Activated T-cell treated with anti-CD3 and anti-CD28 coated beads, Interleukin-2, amount 50 U/mL, for 4 hours (primary cell): ENCODE results near the gene ARID1B. TPM values are rescaled to one million over a fixed set of nuclear protein-coding genes. Genes with fewer than 3 reads are reported as not detected.

ENCODE experiments used
- ATAC-seq, 2 donors: fragments of 200-7000 bp; cut with Tn5 transposase; one replicate each; pipeline ENCODE4 v1.10.0; 2021
- DNase-seq: peaks from one replicate; pipeline ENCODE4 v3.0.0-alpha.2; 2020
- H3K27me3 Mint-ChIP-seq: one replicate; pipeline ENCODE4 v1.8.0; 2021; ENCODE audit warnings: low read depth, mixed read lengths
- H3K36me3 Mint-ChIP-seq: one replicate; pipeline ENCODE4 v1.8.0; 2022; ENCODE audit warnings: mixed read lengths; ENCODE audit not compliant: insufficient read depth
- H3K4me1 Mint-ChIP-seq: one replicate; pipeline ENCODE4 v1.8.0; 2021; ENCODE audit warnings: low read depth, mixed read lengths
- H3K4me3 Mint-ChIP-seq: one replicate; pipeline ENCODE4 v1.8.0; 2021; ENCODE audit warnings: mild to moderate bottlenecking, moderate library complexity, mixed read lengths
- H3K9me3 Mint-ChIP-seq: one replicate; pipeline ENCODE4 v1.8.0; 2021; ENCODE audit warnings: mixed read lengths
- total RNA-seq, 3 donors: library from RNA; stranded (reverse); gene quantifications; one replicate each; pipeline ENCODE4 v1.2.1, GENCODE V29; 2021

Gene ARID1B
- total RNA-seq, 3 donors from 2014 or later = 45.6 to 46.6 (median 46.0) TPM

DNA sequence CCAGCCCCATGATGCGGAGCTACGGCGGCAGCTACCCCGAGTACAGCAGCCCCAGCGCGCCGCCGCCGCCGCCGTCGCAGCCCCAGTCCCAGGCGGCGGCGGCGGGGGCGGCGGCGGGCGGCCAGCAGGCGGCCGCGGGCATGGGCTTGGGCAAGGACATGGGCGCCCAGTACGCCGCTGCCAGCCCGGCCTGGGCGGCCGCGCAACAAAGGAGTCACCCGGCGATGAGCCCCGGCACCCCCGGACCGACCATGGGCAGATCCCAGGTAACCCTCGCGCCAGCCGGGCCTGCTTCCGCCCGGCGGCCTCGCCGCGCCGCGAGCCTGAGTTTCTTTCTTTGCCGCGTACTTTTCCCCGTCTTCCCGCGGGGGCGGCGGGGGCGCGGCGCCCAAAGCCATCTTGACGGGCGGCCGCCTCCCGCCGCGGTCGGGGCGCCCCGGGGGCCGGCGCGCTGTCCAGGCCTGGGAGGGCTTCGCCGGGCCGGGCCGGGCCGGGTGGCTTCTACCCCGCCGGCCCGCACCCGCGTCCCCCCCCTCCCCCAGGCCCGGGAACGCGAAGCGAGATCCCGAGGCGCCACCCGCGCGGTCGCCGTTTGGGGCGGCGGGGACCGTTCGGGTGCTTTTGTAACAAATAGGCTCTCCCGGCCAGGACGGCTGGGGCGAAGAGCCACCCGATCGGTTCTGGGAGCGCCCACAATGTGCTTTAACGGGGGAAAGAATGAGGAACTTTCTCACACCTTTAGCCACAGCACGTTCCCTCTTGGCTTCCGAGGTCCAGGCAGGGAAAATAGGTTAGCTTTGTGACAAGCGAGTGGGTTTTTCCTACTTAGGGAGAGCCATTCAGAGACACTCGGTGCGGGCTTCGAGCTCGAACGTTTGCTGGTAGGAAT is 2.3 kb downstream of the ARID1B start:
- Mint-ChIP-seq H3K4me3 (peak overlapping the region; percentile 83), H3K36me3 (peaks cover 2% of the 10 kb centered on the region), H3K27me3 (no peaks in the 10 kb centered on the region), H3K9me3 (no peaks in the 10 kb centered on the region), H3K4me1 (peaks cover 49% of the 10 kb centered on the region)
- DNase-seq = peak; percentile 51
- ATAC-seq = peak; percentile 15 to 27

DNA sequence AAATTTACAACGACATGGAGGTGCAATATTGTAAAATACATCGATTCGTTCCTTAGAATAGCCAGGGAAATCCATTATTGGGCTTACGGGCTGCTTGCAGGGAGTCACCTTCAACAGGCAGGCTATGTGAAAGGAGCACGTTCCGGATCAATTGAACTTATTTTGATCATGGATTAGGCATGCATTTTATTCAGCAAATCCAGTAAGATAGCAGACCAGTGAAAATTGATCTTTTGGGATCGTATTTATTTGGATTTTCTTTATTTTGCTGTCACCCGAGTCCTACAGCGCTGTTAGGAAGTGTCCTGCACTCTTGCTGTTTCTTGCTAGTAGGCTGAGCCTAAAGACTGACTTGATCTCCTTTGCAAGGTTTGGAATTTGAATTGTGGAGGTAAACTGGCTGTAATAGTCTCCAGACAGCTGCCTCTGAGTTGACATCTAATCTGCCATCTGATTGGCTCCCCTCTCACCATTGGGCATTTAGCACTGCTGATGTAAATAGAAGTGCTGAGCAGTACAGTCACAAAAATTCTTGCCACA is 3.0 kb downstream of the ARID1B start:
- H3K27me3 Mint-ChIP-seq = no peaks in the 10 kb centered on the region
- H3K9me3 Mint-ChIP-seq = no peaks in the 10 kb centered on the region
- DNase-seq (peak; percentile 28), ATAC-seq (peak; percentile 34 to 42)
- H3K36me3 Mint-ChIP-seq = peaks cover 2% of the 10 kb centered on the region
- peaks cover 45% of the 10 kb centered on the region for H3K4me1 Mint-ChIP-seq
- peak overlapping the region; percentile 83 for H3K4me3 Mint-ChIP-seq

DNA sequence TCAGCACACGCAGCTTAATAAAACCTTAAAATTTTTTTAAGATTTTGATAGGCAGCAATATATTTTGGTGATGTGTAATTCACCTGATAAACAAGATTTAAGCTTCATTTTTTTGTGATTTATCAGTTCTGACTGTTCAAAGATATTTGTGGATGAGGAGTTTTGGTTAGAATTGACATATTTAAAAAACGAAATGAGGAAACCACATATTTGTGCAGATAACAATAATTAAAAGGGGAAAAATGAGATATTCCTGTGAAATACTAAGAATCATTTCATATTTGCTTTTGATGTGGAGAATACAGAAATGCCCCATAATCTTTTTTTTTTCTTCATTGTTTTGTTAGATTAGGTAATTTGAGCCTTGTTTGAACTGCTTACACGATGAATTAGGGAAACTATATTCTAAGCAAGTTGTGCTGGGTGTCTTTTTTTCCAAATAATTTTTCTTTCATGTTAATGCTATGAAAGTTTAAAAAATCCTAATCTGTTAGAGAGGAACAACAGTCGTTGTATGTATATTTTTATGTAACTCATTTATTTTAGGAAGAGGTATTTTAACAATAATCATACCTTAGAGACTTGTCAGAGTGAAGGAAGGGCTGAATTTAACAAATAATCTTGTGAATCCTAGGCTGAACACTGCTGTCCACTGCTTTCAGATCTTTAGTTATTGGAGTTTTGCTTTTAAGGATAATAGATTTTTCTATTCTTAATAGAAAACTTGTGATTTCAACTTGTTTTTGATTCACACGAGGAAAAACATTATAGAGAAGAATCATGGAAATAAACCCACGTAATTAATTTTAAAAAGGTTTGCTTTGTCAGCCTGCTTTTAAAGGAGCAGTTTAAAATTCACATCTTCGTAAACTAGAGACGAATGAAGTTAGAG is 4.0 kb downstream of the ARID1B start:
- Mint-ChIP-seq H3K4me1 (peaks cover 49% of the 10 kb centered on the region), H3K4me3 (peak overlapping the region; percentile 83), H3K27me3 (no peaks in the 10 kb centered on the region), H3K36me3 (peaks cover 6% of the 10 kb centered on the region), H3K9me3 (no peaks in the 10 kb centered on the region)
- ATAC-seq = no peak
- DNase-seq = no peak

GRCh38 chr6:156781861-156782631 is 4.9 kb downstream of the ARID1B start:
- peak overlapping the region; percentile 83 for H3K4me3 Mint-ChIP-seq
- no peaks in the 10 kb centered on the region for H3K27me3 Mint-ChIP-seq
- DNase-seq (no peak), ATAC-seq (no peak)
- H3K36me3 Mint-ChIP-seq = peaks cover 11% of the 10 kb centered on the region
- no peaks in the 10 kb centered on the region for H3K9me3 Mint-ChIP-seq
- H3K4me1 Mint-ChIP-seq = peaks cover 51% of the 10 kb centered on the region

DNA sequence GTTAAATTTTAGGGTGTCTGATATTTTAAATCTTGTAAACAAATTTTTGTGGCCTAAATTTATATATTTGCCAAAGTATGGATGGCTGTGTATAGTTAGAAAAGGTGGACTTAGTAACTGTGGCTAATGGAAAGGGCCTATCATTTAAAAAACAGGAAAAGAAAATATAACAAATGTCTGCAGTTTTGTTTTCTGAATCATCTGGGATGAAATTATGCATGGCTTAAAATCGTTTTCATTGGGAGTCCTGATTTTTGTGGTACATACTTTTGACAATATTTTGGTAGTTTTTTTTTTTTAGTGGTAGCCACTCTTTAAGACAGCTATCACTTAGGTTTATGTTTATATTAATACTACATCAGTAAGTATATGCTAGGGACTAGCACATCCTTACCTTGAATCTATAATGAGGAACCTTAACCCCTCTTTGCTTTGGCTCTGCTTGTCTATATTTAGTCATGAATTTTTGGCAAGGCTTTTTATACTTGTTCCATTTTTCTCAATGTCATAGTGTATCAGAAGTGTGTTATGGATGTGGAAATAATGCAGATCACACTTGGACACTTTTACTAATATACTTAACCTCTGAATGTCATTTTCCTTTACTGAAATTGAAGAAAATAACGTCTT is 5.6 kb downstream of the ARID1B start:
- H3K4me3 Mint-ChIP-seq = peak overlapping the region; percentile 83
- peaks cover 11% of the 10 kb centered on the region for H3K36me3 Mint-ChIP-seq
- no peaks in the 10 kb centered on the region for H3K9me3 Mint-ChIP-seq
- DNase-seq = no peak
- H3K4me1 Mint-ChIP-seq = peaks cover 57% of the 10 kb centered on the region
- ATAC-seq = no peak
- H3K27me3 Mint-ChIP-seq = no peaks in the 10 kb centered on the region

GRCh38 chr6:156783958-156784357 is 6.8 kb downstream of the ARID1B start:
- peaks cover 67% of the 10 kb centered on the region for H3K4me1 Mint-ChIP-seq
- ATAC-seq (no peak), DNase-seq (no peak)
- no peaks in the 10 kb centered on the region for H3K27me3 Mint-ChIP-seq
- H3K36me3 Mint-ChIP-seq = peaks cover 13% of the 10 kb centered on the region
- H3K9me3 Mint-ChIP-seq = no peaks in the 10 kb centered on the region
- H3K4me3 Mint-ChIP-seq = peak overlapping the region; percentile 67

DNA sequence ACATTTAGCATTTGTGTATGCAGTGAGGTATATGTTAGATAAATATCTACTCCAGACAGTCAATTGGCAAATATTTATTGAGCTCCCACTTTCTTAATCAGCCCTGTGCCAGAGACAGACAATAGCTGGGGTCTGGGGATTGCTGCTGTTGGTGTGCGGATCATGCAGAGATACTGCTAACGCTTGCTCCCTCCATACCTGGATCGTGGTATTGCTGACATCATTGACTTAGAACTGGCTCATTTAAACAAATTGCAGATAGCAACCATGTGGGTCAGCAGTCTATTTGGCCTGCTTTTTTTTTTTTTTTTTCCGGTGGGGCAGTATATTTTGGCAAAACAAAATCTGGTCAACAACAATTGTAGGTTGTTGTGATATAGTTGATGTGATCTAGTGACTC is 9.5 kb downstream of the ARID1B start:
- H3K4me3 Mint-ChIP-seq = no peak overlapping the region
- peaks cover 85% of the 10 kb centered on the region for H3K4me1 Mint-ChIP-seq
- DNase-seq = no peak
- no peaks in the 10 kb centered on the region for H3K27me3 Mint-ChIP-seq
- peaks cover 13% of the 10 kb centered on the region for H3K36me3 Mint-ChIP-seq
- ATAC-seq = no peak
- H3K9me3 Mint-ChIP-seq = no peaks in the 10 kb centered on the region

DNA sequence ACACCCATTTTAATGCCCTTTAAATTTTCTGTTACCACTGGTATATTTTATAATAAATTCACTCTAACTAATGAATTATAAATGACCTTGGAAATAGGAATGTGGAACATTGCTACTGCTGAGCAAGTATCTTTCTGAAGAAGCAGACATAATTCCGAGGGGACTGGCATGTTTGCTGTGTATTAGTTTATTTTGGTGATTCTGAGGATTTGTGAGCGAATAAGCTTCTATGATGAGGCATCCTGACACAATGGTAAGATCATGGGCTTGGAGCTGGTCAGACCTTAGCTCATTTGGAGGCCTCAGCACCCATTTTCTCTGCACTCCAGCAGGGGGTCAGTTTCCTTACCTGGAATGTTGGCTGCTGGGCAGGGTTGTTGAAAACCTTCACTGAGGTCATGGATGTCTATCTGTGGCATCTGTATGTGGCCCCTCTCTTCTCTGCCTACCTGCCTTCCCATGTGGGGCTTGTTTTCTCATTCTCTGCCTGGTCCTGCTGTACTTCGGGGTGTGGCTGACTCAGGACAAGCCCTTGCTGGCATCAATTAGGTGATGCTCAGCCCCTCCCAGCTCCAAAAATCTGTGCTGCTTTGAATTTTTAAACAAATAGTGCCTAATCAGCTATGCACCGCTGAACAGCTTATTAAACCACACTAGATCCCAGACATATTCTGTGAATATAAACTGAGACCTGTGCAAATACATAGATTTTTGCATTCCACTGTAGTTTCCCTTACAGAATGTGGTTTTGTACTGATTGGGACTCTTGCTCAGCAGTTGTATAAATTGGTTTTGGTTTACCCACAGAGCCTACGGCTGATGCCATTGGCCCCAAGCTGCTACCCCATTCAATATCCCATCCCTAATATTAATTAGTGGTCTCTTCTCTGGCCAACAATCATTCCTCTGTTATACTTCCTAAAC is 10.7 kb downstream of the ARID1B start:
- ATAC-seq = no peak
- Mint-ChIP-seq H3K36me3 (peaks cover 13% of the 10 kb centered on the region), H3K4me1 (peaks cover 89% of the 10 kb centered on the region), H3K27me3 (no peaks in the 10 kb centered on the region), H3K9me3 (no peaks in the 10 kb centered on the region), H3K4me3 (no peak overlapping the region)
- DNase-seq = no peak

DNA sequence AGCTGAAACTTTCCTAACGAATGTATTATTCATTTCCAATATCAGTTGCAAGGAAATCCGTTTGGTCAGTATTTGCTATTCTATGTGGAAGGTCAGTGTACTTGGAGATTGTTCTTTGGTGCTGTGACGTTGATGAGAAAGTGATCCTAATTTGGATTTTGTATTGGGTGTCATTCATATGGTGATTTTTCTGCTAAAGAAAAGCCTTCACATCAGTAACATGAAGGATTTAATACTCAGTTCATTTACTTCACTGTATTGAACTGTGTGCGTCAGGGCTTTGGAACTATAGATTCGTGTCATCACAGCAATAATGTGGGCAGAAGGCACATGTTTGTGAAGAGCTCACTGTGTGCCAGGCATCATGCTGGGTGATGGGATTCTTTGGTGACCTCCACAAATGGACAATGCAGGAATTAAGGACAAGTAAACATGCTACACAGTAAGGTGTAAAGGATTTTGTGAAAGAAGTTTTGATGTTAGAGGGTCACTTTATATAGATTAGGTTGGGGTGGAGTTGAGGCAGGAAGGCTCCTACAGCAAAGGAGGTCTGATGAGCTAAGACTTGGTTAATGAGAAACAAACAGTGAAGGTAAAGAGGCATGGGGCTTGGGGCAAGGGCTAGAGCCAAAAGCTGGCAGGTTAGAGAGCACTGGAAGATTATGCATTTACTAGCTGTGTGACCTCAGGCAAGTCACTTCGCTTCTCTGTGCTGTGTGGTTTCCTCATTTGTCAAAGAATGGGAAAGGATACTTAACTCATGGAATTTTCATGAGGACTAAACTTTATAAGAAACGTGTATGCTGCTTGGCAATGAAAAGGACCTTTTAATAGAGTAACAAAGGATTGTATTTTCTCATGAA is 12.1 kb downstream of the ARID1B start:
- no peak for DNase-seq
- no peak overlapping the region for H3K4me3 Mint-ChIP-seq
- no peak for ATAC-seq

DNA sequence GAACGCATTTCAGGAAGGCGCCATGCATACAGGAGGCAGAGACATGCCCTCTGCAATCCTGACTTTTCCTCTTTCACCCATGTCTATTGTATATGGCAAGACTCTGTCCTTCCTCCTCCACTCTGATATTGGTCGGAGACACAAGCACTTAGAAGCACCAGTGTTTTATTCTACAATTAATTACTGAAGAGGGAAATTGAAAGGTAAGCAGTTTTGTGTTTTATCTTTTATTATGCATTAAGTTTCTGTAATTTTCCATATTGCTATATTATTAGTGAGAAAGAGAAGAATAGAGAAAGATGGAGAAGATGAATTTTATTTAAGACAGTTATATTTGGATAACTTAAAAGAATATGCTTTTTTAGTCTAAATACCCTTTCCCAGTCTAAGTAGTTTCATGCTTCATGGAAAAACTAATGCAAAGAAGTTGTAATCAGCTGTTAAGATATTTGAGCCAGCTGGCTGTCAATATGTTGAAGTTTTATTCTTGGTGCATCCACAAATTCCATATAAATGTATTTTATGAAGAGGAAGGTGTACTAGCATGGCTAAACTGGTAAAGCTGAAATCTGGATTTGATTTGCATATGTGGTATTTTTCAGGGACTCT is 13.6 kb downstream of the ARID1B start:
- ATAC-seq (no peak), DNase-seq (no peak)
- Mint-ChIP-seq H3K4me1 (peaks cover 94% of the 10 kb centered on the region), H3K9me3 (no peaks in the 10 kb centered on the region), H3K36me3 (peaks cover 8% of the 10 kb centered on the region), H3K27me3 (no peaks in the 10 kb centered on the region), H3K4me3 (no peak overlapping the region)

More for the DNA sequence above, 12.1 kb downstream of the ARID1B start:
- Mint-ChIP-seq H3K4me1 (peaks cover 88% of the 10 kb centered on the region), H3K36me3 (peaks cover 11% of the 10 kb centered on the region), H3K27me3 (no peaks in the 10 kb centered on the region), H3K9me3 (no peaks in the 10 kb centered on the region)

DNA sequence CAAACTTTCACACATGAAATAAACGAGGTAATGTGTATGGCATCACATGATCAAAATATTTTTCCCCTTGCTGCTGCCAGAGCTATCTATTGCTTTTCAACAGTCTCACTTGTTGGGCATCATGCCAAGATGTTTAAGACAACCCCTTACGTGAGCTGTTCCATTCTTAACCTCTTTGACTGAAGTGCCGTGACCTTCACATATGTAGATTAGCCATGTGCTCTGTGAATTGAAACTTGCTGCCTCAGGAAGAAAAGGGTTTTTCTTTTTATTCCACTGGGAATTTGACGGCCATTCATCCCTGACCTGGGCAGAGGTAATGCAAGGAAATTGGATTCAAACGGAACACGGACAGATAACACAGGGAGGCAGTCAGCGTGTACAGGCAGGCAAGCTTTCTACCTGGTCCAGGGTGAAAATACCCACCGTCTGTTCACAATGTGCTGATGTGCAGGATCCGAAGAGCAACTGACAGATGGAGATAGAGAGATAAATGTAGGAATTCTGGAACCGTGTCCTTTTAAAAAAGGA is 14.2 kb downstream of the ARID1B start:
- peaks cover 5% of the 10 kb centered on the region for H3K36me3 Mint-ChIP-seq
- H3K4me1 Mint-ChIP-seq = peaks cover 95% of the 10 kb centered on the region
- DNase-seq (peak; percentile 10), ATAC-seq (peak; percentile 81 to 86)
- no peaks in the 10 kb centered on the region for H3K27me3 Mint-ChIP-seq
- peak overlapping the region; percentile 14 for H3K4me3 Mint-ChIP-seq
- H3K9me3 Mint-ChIP-seq = no peaks in the 10 kb centered on the region
